SK-MEL-5 (cell line): ENCODE measurements around the gene XPNPEP1. TPM values are rescaled to one million over a fixed set of nuclear protein-coding genes. Genes with fewer than 3 reads are reported as not detected.

Experiments
- DNase-seq: peaks from one replicate; pipeline ENCODE4 v3.0.0-alpha.2; 2016; ENCODE audit warnings: low read depth, low spot score
- in situ Hi-C: cut with HindIII; loops from 2 replicates; pipeline ENCODE4 v1.10.0; 2016; ENCODE audit warnings: low sequenced_read_pairs, high pct_unique_total_duplicates, low pct_unique_long_range_greater_than_20kb
- polyA plus RNA-seq, 2 experiments: library from polyadenylated mRNA; depleted of rRNA; stranded (reverse); fragments of >200 nt; gene quantifications; 2 replicates each; pipeline ENCODE4 v1.2.3, GENCODE V29; 2015
- total RNA-seq: library from RNA; depleted of rRNA; stranded (reverse); fragments of >200 nt; shearing (Covaris generic); gene quantifications from 2 replicates; pipeline ENCODE4 v1.2.3, GENCODE V29; 2014; rRNA removed

The XPNPEP1 gene
- total RNA-seq = 156 and 186 TPM in 2 replicates
- polyA plus RNA-seq (2015; cell fraction: cytosol; rRNA removed) = 80.0 and 90.7 TPM in 2 replicates
- polyA plus RNA-seq (2015; cell fraction: nucleus; rRNA removed) = 200 and 231 TPM in 2 replicates

DNA sequence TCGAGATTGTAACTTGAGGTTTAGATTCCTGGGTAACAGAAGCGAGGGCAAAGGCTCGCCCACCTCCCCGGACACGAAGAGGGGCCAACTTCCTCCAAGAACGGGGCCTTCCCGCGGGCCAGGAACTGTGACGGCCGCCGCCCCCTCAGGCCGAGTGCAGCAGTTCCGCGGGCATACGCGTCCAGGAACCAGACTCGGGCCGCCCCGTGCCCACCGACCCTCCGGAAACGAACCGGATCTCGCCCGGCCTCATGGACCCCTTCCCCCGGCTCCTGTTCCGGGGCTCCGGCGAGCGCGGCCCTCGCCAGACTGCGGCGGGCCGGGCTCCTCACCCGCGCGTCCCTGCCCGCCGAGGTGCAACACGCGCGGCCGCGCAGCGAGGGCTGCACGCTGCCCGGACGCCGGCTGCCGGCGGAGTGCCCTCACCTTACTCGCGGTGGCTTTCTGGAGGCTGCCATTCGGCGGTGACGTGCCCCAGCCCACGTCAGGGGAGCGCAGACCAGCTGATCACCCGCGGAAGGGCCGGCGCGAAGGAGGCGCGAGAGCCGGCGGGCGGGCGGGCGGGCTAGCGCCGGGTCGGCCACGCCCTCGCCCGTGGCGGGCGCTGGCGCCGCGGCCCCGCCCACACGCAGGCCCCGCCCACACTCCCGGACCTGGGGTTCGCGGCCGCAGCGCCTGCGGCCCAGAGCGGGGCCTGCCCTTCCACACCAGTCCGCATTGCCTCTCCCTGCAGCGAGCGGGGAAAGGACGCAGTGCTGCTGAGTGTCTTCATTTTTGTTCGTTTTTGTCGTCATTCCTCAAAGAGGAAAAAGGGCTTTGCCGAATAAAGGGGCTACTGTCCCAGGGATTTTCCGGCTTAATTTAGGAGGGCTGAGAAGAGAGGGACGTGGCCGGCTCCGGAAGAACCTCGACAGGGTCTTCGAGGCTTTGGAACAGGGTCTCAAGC, at the start of gene XPNPEP1:
Gene XPNPEP1 (minus strand): TSS at position 536 of the 946 bp plus-strand sequence. CDS start 78 bp downstream, at position 458.
- in situ Hi-C loops = no loop called here

DNA sequence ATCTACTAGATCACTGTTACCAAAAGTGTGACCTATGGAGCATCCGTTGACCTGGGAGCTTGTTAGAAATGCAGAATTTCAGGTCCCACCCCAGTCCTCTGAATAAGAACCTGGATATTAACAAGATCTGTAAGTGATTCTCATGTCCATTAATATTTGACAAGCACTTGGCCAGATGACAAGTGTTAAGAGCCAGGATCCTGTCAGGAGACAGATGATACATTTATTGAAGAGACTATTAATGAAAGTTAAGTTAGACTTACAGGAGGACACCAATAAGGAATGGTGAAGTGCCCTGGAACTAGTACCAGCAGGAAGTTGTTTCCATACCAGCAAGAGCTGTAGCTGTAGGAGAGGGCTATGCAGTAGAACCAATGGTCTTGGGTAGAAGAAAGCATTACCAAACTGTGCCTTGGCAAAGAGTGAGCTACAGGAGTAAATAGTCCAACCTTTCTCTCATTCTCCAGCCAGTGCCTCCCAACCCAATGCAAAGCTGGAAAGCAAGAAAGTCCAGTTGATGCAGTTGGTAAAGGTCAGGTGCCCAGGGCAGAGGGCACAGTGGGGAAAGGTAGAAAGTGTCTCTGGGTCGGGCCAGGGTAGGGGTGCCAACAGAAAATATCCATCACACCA, 49.2 kb upstream of the XPNPEP1 start:
- DNase-seq = no peak
- in situ Hi-C loops = no loop called here

More for the DNA sequence above, at the start of gene XPNPEP1:
- DNase-seq = peak; percentile 79

DNA sequence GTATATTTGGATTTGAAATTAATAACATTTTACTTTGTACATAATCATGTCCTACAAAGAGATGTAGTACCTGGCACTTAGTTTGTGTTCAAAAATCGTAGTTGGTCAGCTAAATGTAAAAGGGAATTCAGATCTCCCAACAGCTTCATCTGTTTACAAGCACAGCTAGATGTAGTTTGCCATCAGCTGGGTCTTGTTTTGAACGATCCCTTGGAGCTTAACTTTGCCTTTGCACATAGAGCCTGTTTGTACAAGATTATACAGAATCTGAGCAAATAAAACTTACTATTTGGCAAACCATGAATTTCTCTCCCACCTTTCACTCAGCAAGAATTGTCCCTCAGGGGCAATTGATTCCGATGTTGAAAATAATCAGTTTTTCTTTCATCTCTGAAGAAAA, 48.3 kb upstream of the XPNPEP1 start:
- DNase-seq = no peak
- in situ Hi-C loops = no loop called here

DNA sequence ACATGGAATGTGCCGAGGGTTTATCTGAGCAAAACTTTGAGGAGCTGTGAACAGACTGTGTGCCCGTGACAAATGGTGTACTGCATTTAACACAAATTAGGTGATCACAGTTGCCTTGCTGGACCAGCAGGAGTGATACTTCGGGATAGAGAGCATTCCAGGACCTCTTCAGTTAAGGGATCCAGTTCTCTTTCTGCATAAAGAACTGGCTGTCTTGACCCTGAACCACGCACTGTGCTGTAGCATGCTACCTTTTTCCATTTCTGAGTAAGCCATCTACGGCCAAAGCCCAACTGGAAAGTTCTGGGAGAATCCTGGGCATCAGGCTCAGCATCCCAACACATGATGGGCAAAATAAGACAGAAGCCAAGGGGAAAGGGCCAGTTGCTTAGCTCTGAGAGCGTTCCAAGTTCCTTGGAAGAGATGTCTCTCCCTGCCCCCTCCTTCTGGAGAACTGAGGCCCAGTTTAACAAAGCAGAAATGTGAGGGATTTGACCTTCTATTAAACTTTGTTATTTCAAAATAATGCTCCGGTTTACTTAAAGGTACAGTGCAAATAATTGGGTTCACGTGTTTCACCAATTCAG, 46.5 kb upstream of the XPNPEP1 start:
- in situ Hi-C loops = no loop called here
- no peak for DNase-seq

DNA sequence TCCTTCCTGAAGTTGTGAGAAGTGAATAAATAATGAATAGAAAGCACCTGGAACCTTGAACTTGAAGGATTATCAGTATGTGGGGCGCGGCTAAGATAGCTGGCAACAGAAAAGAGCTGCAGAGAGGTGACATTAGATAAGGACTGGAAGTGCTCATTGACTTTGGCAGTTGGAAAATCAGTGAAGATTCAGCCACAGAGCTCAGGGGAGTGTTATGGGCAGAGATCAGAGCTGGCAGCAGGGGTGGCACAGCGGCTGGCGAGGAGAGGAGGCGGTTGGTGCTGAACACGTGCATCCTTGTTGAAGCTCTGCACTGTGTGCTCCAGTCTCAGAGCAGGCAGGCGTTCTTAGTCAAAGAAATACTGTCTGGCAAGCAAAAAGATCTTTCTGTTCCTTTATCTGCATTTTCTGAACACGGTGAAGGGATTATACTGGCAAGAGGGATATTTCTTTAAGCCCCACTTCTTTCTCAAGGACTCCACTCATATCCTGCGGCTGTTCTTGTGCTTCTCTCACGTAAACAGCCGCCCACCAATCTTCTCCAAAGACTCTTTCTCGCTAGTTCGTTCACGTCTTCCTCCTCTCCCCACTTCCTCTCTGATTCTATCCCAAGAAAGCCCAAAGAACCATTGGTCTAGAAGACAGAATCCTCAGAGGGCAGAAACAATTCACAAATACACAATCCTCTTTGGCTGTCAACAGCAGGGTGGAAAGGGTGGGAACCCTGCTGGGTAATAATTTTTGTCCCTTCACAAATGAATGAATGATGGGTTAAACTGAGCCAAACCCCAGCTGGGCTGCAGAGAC, 45.8 kb upstream of the XPNPEP1 start:
- in situ Hi-C loops = no loop called here
- no peak for DNase-seq

DNA sequence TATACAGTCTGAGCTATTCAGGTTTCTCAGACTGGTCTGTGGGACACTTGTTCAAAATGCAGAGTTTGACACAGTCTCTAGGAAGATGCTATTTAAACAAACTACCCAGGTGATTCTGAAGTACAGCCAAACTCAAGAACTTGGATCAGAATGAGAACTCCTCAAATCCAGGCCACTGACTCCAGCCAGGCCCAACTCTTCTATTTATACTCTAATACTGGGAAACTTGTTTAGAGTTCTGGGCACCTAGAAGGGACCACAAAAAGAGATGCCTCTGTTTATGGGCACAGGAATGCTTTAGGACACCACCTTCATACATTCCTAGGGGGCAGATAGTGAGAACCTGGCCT, 44.4 kb upstream of the XPNPEP1 start:
- no peak for DNase-seq
- in situ Hi-C loops = no loop called here

DNA sequence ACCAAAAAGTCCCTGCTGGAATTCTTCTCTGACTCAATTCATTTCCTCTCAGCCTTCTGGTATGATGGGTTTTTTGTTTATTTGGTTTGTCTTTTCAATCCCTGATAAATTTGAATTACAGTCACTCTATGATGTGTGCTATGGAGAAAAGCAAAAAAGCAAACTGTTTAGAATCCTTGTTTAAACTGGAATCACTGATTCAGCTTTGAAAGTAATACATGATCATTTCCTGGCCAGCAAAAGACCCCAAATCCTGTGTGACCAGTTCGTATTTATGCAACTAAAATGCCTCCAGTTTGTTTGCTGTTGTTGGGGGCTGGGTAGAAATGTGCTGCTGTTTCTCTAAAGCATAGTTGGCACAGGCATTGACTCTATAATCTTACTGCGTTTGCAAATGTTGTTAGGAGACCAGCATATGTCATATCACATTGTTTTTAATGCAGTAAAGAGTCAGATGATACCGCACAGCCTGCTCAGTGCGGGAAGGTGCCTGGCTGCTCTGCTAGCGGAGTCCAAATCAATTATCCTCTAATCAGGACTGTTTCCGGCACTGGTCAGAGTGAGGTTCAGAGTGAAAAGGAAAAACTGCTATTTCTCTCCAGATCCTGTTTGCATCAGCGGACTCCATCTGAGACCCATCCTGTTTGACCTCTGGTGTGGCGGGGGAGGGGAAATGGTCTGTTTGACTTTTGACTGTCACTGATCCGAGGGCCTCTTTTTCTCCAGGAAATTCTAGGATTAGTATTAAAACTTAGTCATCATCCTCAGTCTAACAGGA, 43.8 kb upstream of the XPNPEP1 start:
- DNase-seq = no peak
- in situ Hi-C loops = no loop called here

DNA sequence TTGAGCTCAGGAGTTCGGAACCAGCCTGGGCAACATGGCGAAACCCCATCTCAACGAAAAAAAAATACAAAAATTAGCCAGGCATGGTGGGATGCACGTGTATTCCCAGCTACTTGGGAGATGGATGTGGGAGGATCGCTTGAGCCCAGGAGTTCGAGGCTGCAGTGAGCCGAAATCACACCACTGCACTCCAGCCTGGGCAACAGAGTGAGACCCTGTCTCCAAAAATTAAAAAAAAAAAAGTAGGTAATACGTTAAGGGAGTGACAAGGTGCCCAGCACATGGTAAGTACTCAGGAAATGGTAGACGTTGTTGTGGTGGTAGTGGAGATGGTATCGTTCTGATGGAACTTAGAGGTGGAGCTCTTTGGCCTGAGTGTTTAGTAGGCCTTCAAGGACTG, 41.0 kb upstream of the XPNPEP1 start:
- in situ Hi-C loops = no loop called here

DNA sequence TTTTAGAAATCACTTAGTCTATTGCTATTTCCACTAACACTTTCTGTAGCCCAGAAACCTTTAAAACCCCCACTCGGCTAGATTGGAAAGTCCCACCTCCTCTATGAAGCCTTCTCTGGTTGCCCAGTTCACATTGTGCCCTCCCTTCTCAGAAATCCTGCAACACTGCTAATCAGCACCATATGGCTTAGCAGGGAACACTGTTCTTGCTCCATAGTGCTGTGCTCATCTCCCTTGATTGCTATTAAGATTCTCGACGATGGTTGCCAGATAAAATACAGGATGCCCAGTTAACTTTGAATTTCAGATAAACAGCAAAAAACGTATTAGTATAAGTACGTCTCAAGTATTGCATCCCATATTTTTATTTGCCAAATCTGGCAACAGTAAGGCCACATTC, 40.1 kb upstream of the XPNPEP1 start:
- no peak for DNase-seq
- in situ Hi-C loops = no loop called here

More for the DNA sequence above, 41.0 kb upstream of the XPNPEP1 start:
- DNase-seq = no peak

DNA sequence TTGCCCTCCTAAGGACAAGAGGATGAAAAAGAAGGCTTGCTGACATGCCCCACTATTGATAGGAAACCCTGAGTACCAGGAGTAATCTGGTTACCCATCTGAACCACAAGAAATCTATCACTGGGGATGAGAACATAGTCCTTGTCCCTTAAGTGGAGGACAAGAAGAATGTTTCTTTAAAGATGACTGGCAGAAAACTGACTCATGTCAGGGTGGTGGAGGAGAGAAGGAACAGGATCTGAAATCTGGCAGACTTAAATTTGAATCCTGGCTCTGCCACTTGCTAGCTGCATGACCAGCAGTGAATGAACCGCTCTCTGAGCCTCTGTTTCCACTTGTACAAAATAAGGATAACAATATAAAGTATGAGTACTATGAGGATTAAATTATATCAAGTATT, 38.9 kb upstream of the XPNPEP1 start:
- no peak for DNase-seq
- in situ Hi-C loops = no loop called here

DNA sequence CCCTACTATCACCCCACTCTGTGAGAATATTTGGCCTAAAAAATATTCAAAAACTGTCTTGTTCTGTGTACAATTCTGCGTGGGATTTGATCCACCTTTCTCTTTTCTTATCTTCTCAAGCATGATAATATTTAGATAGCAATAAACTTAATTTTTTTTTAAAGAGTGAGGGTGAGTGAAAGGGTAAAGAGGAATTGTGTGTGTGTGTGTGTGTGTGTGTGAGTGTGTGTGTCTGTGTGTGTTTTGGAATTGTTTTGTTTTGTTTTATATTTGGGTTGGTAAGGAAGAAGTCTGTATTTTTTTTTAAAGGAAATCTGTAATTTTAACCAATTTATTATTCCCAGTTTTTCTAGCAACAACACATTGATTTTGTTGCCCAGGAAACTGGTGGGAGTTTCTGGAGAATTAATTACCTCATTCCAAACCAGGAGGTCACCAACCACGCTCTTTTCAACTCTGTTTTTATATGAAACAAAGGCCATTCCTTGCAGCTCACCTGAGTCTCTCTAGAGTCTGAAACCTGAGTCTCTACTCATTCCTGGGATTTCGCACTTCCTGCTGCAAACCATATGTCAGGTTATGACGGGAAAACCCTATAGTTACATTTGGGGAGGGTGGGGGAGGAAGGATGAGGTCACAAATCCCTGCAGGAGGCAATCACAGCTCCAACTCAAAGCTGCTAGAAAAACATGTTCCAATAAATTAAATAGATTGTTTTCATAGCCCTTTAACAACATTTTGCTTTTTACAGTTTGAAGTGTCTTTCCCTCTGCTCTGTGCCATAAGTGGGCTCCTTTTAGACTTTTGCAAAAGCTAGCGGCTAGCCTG, 38.1 kb upstream of the XPNPEP1 start:
- in situ Hi-C loops = no loop called here
- no peak for DNase-seq

DNA sequence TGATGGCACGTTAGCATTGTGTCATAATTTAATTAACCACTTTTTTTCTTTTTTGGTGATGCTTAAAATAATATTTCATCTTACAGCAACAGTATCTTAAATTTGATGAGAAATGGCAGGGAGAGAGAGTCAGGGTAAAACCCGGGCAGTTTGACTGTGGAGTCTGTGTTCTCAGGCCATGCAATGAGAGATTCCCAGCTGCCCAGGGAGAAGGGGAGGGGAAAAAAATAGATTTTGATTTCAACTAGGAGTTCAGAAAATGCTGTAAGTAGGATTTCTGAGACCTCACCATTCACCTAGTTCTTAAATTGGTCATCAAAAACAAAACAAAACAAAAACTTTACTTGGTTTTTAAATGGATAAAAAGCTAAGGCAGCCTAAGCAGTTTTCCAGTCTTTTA, 37.4 kb upstream of the XPNPEP1 start:
- no peak for DNase-seq
- in situ Hi-C loops = no loop called here

DNA sequence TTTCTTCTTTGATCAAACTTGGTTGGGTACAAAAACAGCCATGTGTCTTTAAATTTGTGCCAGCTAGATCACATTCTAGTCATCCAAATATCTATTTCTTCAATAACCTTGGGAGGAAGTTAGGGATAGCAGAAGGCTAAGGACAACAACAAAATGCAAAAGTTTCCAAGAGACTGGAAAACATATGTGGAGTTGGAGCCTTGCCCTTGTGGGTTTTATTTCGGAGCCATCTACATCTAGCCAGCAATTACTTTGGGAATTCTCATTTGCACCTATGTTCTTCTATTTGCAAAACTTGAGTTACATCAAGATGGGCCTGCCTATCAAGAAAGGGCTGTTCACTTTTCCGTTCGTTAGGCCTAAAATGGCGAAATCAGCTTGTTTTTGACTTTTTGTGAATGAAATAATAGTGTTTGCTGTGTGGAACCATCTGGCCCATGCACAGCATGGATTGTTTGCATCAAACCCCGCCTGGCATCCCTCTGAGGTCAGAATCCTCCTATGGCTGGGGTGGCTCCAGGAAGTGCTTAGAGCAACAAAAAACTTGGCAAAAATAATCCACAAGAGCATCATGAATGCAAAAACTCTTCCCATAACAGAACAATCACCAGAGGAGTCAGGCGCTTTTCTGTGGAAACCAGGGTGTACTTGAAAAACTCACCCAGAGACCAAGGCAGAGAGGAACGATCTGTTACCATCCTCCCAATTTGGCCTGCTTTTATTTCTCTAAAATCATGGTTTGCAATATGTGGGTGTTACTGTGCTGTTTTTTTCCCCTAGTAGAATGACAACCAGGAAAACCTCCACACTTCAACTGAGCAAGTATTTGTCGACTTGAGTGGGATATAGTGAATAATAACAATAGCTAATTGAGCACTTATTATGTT, 36.2 kb upstream of the XPNPEP1 start:
- DNase-seq = no peak
- in situ Hi-C loops = loop anchor here (10.0 kb wide), 1 partner anchor 55 kb away; no protein-coding TSS in a partner anchor

DNA sequence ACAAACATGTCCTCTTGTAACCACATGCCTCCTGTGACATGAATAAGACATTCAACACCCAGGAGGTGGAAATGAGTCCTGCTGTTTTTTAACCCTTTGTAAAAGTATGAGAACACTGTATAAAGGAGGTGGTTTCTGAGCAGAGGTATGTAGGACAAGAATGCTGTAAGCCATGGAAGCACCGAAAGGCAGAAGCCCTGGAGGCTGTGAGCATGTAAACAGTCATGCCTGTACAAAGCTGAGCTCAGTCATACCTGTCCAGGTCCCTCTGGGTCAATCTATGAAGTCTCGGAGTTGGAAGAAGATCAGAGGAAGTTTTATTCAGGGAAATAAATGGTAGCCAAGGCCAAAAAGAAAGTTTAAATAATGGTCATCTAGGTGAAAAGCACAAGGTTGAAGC, 34.7 kb upstream of the XPNPEP1 start:
- no peak for DNase-seq
- in situ Hi-C loops = loop anchor here (10.0 kb wide), 1 partner anchor 57 kb away; no protein-coding TSS in a partner anchor

DNA sequence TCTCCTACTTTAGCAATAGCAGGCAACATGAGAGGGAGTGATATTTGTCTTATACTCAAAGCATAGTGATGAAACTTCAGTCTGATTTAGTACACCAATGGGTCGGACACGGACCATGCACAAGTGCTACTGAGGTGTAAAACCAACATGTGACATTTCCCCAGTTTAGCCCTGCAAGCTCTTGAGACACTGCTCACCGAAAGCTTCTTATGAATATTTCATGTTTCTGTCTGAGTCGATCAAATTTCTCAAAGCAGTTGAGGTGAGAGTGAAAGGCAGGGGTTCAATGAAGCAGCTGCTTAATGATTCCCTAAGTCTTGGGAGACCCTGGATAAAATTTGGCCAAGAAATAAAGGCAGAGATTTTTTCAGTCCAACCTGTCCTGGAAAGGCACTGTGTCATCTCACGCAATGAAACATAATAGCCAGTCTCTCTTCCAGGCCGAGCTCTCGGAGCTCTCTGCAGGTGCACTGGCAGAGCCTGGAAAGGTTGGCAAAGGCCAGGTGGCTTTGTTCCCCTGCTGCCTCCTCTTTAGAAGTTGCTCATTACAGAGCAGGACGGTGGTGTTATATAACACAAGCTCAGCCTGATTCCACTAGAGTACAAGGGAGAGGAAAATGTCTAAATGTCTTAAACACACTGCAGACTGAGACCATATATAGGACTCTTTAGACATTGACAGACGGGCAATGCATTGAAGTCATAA, 33.9 kb upstream of the XPNPEP1 start:
- DNase-seq = no peak
- in situ Hi-C loops = loop anchor here (10.0 kb wide), 1 partner anchor 58 kb away; no protein-coding TSS in a partner anchor
